Stimulated activated CD8-positive, alpha-beta memory T cell treated with anti-CD3 and anti-CD28 coated beads, Interleukin-4, amount 100 ng/mL, for 4 hours (primary cell): ENCODE measurements around the gene INAFM1.

Experiments
- DNase-seq, 2 donors: peaks; one replicate each; pipeline ENCODE4 v3.0.0-alpha.2; 2020; ENCODE audit warnings: low read depth in 2 of 2, low spot score in 1 of 2

INAFM1 gene

DNA sequence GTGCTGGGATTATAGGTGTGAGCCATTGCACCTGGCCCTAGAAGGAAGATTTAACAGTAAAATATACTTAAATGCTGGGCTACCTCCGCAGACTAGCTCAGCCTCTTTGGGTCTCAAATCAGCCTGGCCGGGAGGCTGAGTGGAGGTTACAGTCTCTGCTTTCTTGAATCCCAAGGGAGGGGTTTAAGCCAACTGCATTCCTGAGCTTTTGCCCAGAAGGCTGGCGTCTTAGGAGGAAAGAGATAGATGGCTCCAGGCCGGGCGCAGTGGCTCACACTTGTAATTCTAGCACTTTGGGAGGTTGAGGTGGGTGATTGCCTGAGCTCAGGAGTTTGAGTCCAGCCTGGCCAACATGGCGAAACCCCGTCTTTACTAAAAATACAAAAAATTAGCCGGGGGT, 34.4 kb downstream of the INAFM1 start:
- no peak for DNase-seq

DNA sequence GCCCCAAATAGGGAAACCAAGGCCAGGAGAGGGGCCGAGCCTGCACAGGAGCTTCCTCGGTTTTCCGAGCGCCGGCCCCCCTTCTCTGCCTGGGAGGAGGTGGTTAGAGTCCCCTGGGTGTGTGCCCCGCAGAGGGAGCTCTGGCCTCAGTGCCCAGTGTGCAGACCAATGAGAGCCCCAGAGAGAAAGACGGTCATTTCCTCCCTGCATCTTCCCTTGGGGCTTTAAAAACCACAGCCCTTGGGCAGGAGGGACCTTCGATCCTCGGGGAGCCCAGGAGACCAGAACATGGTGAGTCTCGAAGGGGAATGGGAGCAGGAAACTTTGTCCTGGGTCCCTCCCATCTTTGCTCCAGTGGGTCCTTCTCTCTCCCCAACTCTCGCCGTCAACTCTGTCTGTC, 34.9 kb downstream of the INAFM1 start, which contains the start of gene C5AR1:
Gene C5AR1, plus strand, starts transcription at position 254 of the 400 bp plus-strand sequence. Its CDS starts 35 bp downstream, at position 289.
- no peak for DNase-seq

DNA sequence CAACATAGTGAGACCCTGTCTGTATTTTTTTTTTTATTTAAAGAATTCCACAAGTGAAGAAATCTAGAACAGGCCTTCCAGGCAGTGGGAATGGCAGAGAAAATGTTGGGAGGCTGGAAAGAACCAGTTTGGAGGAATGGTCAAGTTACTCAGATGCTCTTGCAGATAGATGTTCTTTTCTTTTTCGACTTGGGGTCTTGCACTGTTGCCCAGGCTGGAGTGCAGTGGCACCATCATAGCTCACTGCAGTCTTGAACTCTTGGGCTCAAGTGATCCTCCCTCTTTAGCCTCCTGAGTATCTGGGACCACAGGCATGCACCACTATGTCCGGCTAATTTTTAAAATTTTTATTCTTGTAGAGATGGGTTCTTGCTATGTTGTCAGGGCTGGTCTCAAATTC, 35.6 kb downstream of the INAFM1 start:
- no peak for DNase-seq

DNA sequence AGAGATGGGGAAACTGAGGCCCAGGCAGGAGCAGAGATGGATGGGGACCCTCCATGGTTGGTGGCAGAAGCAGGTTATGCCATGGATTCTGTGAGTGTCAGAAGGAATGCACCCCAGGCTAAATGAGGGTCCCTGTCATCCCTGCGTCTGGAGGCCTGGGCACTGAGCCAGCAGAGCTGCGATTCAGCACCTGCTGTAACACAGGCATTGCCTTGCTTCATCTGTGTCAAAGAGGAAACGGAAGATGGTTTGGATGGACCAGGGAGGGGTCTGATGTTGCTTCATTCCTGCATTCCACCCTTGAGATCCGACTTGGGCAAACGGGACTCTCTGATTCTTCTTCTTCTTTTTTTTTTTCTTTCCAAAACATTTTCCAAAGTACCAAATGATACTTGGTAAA, 36.1 kb downstream of the INAFM1 start:
- no peak for DNase-seq

DNA sequence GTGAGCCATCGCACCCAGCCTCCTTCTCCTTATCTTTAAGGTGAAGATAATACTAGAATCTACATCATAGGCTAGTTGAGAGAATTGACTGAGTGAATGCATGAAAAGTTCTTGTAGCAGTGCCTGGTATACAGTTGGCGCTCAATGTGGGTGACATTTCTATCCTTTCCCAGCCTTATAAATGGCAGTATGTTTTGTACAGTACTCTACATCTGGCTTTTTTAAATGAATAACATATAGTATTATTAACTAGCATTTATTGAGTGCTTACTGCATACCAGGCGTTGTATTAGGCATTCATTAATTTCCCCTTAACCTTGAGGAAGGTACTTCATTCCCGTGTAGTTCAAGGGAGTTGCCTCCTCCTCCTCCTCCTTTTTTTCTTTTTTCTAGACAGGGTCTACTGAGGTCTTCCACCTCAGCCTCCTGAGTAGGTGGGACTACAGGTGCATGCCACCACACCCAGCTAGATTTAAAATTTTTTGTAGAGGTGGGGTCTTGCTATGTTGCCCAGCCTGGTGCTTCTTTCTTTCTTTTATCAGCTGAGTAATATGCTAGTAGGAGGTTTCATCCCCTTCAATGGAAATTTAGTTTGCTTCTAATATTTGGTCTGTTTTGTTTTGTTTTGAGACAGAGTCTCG, 37.8 kb downstream of the INAFM1 start:
- no peak for DNase-seq

DNA sequence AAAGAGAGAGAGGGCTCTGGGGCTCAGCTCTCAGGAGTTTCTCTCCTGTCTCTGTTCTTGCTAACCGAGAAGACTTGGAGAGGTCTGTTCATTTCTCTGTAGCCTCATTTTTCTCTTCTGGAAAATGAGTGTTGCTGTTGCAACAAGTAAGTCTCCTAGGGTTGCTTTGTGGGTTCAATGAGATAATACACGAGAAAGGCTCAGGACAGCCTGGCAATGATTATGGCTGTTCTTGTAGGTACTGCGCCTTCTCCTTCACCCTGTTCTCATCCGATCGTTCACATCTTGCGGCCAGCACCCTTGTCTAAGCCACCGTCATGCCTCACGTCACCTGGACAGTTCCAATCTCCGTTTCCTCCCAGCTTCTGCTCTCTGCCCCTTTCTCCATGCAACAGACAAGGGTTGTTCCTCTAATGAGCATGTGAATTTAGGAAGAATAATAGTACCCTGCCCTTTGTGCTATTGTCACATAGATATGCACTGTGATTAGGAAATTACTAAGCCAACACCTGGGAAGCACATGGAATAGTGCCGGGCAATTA, 39.1 kb downstream of the INAFM1 start:
- DNase-seq, result no peak

DNA sequence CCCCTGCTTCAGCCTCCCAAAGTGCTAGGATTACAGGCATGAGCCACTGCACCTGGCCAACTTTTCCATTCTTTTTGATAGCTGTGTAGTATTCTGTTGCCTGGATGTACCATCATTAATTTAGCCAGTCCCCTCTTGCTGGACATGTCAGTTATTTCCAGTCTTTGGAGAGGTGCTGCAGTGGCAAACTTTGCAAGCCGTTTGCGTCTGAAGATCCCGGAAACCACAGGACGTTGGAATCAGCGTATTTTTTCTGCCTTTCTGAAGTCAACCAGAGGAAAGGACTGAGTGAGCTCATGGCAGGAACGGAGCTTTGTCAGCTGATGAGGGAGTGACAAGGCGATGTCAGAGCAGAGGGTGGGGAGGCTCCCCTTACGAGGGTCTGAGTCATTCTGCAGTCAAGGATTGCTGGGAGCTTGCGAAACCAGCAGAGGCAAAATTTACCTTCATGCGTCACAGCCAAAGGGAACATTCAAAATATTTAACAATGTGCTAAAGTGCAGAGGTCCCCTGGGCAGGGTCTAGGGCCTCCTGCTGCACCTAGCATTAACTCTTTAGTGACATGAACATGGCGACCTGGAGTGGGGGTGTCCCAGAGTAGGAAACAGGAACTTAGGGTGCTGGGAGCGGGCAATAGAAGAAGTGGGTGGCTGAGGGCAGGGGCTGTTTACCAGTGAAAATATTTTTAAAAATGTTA, 40.6 kb downstream of the INAFM1 start:
- no peak for DNase-seq

DNA sequence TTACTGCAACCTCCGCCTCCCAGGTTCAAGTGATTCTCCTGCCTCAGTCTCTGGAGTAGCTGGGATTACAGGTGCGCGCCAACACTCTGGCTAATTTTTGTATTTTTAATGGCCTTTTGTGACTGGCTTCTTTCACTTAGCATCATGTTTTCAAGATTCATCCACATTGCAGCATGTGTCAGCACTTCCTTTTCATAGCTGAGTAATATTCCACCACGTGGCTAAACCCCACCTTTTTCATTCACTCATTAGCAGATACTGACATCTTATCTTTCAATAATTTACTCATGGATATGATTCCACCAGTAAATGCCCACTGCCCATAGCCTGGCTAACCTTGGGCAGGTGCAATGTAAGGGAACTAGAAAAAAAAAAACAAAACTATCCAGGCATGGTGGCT, 41.8 kb downstream of the INAFM1 start:
- no peak for DNase-seq

DNA sequence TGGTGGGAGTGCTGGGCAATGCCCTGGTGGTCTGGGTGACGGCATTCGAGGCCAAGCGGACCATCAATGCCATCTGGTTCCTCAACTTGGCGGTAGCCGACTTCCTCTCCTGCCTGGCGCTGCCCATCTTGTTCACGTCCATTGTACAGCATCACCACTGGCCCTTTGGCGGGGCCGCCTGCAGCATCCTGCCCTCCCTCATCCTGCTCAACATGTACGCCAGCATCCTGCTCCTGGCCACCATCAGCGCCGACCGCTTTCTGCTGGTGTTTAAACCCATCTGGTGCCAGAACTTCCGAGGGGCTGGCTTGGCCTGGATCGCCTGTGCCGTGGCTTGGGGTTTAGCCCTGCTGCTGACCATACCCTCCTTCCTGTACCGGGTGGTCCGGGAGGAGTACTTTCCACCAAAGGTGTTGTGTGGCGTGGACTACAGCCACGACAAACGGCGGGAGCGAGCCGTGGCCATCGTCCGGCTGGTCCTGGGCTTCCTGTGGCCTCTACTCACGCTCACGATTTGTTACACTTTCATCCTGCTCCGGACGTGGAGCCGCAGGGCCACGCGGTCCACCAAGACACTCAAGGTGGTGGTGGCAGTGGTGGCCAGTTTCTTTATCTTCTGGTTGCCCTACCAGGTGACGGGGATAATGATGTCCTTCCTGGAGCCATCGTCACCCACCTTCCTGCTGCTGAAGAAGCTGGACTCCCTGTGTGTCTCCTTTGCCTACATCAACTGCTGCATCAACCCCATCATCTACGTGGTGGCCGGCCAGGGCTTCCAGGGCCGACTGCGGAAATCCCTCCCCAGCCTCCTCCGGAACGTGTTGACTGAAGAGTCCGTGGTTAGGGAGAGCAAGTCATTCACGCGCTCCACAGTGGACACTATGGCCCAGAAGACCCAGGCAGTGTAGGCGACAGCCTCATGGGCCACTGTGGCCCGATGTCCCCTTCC, 45.5 kb downstream of the INAFM1 start:
- no peak for DNase-seq

DNA sequence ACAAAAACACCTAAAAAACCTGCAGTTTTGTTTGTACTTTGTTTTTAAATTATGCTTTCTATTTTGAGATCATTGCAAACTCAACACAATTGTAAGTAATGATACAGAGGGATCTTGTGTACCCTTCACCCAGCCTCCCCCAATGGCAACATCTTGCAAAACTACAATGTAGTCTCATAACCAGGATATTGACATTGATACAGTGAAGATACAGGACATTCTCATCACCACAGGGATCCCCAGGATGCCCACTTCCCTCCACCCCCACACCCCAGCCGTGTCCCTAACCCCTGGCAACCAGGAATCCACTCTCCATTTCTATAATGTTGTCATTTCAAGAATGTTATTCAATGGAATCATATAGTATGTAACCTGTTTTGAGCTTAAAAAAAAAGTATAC, 46.9 kb downstream of the INAFM1 start:
- no peak for DNase-seq

DNA sequence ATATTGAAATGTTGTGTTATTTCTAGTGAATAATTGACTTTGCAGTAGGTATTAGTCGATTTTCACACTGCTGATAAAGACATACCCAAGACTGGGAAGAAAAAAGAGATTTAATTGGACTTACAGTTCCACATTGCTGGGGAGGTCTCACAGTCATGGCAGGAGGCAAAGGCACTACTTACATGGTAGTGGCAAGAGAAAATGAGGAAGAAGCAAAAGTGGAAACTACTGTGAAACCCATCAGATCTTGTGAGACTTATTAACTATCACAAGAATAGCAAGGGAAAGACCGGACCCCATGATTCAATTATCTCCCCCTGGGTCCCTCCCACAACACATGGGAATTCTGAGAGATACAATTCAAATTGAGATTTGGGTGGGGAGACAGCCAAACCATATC, 47.4 kb downstream of the INAFM1 start:
- DNase-seq, result no peak

DNA sequence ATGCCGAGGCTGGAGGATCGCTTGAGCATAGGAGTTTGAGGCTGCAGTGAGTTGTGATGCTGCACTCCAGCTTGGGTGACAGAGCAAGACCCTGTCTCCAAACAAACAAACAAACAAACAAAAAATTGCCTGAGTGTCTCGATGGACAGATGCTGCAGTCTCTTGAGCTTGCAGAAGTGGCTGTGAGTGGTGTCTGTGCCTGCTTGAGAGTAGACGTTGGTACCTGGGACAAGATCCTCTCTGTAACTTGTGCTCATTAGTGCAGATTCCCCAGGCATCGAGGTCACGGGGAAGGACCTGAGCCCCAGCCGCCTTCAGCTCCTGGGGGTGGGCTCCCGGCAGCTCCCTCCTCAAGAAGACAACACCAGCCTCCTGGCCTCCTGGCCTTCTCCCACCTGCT, 48.7 kb downstream of the INAFM1 start:
- DNase-seq, result no peak

DNA sequence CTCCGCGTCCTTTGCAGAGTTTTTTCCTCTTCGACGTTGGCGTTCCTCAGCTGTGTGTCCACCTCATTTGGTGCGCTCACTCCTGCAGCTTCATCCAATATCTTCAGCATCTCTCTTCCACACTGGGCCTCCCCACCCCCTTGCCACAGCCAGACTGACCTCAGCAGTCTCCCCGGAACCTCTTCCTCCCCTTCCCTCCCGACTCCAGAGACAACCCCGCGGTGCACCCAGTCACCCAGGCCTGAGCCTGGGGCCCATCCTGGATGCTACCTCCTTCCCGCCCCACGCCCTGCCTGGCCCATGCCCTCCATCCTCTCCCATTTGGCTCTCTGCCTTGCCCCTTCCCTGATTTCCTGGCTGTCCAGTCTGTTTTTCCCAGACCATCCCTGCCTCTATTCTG, 49.2 kb downstream of the INAFM1 start:
- DNase-seq, result no peak

DNA sequence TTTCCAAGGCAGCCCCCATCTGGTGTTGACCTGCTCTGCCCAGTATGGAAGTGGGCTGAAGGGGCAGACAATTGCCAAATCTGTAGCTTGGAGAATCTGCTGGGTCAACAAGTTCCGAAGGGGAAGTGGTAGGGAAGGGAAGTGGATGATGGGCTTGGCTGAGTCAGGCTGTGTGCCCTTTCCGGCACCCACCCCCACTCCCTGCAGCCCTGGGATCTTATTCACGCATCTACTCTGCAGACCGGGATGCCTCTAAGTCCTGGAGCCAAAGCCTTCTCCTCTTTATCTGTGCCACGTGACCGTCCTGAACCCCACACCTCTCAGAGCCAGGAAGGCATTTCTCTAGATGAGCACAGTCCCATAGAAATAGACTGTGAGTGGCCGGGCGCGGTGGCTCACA, 49.8 kb downstream of the INAFM1 start:
- no peak for DNase-seq
